Spleen (tissue), 7 donors: ENCODE data around the gene PBOV1.

Experiments used
- CTCF ChIP-seq, 11 experiments: fragments of 200-600 bp in 7 of 11; fragments of 450-650 bp in 4 of 11; sonication (generic) in 4 of 11; IDR thresholded peaks in 8 of 11; conservative IDR thresholded peaks in 3 of 11; 1 replicate in 7 of 11; 2 replicates in 4 of 11; pipeline versions ENCODE4 v1.4.0 to v1.8.0; 2016 to 2021; ENCODE audit warnings: antibody characterized with exemption in 11 of 11, inconsistent platforms in 4 of 11, mild to moderate bottlenecking in 1 of 11
- POLR2A ChIP-seq, 3 donors: fragments of 450-650 bp; IDR thresholded peaks; one replicate each; pipeline ENCODE4 v1.5.1; 2017; ENCODE audit warnings: antibody characterized with exemption in 3 of 3, mild to moderate bottlenecking in 1 of 3
- POLR2AphosphoS5 ChIP-seq, 3 donors: sonication (generic); formaldehyde crosslinking; IDR thresholded peaks; one replicate each; pipeline ENCODE4 v1.5.1; 2017; ENCODE audit warnings: antibody characterized with exemption in 3 of 3
- donor health status: DM: no; HTN: no; CAD: no; lungs with moderate emphysema.
- donor health status: DM: no; HTN: no; CAD: no.
- donor health status: DM: no; HTN: no; CAD: no.

- TF ChIP-seq CTCF (IDR thresholded peaks at IDR 0.05 in 8 of 11, conservative IDR thresholded peaks at IDR 0.05 in 3 of 11) (no peak), POLR2A (IDR thresholded peaks at IDR 0.05) (no peak), POLR2AphosphoS5 (IDR thresholded peaks at IDR 0.05) (no peak)
These were observed 27.5 kb upstream of the PBOV1 start for GRCh38 chr6:138245751-138246150.
